Esophagus mucosa (tissue), 1 donor: ENCODE measurements around the gene ISOC2. TPM values are rescaled to one million over a fixed set of nuclear protein-coding genes. Genes with fewer than 3 reads are reported as not detected.

ENCODE experiments used
- ATAC-seq: fragments of 200-7000 bp; cut with Tn5 transposase; one replicate; pipeline ENCODE4 v1.9.1; 2020
- total RNA-seq: library from RNA; stranded (reverse); gene quantifications from one replicate; pipeline ENCODE4 v1.2.4, GENCODE V29; 2023
- donor health status: DM: yes; HTN: yes; CAD: no.

The ISOC2 gene
- total RNA-seq, 1 donor from 2014 or later: 41.9 TPM

DNA sequence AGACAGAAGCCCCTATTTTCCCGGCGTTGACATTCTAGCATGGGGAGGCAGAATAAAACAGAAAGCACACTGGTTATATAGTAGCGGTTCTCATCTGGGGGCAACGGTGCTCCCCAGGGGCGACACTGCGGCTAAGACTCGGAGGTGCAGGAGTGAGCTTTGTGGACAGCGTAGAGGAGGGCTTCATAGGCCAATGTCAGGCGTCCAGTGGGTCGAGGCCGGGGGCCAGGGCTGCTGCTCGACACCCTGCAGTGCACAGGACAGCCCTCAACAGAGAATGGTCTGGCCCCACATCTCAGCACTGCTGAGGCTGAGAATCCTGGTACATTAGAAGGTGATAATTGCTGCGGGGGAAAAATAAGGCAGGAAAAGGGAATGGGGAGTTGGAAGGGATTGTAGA is 16.5 kb upstream of the ISOC2 start:
- ATAC-seq: no peak

DNA sequence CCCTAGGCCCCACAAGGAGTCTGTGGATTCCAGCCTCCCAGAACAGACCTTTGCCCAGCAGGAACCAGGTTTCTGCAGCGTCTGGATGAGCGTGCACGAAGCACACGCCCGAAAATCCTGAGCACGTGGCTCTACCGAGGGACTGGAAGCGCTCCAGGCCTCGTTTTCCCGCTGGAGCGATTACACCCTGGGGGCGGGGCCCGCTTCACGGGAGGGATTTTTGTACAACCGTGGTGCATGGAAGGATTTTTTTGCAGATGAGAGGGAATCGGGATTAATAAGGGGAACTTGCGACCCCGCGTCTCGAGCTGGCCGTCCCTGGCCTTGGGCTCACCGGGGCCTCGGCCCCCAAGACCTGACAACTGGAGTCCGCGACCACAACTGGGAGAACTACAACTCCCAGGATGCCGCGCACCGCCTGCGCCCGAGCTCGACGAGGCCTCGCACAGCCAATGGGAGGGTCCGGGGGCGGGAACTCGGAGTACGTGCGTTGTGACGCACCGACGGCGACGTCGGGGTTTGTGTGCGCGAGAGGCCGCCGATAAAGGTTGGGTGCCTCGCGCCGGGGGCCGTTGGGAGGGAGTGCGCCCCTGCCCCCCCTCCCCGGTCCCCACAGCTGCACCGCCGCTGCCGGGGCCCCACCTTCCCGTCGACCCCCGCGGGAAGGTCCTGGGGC is 14.8 kb upstream of the ISOC2 start, which contains the start of gene ZNF628:
TSS of gene ZNF628 (plus strand) at position 518 of the 676 bp plus-strand sequence. CDS start 3,294 bp downstream, outside the sequence.
- peak; percentile 95 for ATAC-seq

- ATAC-seq: no peak
Observed at GRCh38 chr19:55474269-55475265, 13.1 kb upstream of the ISOC2 start.

- ATAC-seq: no peak
Observed at GRCh38 chr19:55473225-55474012, 12.0 kb upstream of the ISOC2 start.

- peak; percentile 24 for ATAC-seq
Observed at GRCh38 chr19:55472463-55472862, 11.0 kb upstream of the ISOC2 start.

DNA sequence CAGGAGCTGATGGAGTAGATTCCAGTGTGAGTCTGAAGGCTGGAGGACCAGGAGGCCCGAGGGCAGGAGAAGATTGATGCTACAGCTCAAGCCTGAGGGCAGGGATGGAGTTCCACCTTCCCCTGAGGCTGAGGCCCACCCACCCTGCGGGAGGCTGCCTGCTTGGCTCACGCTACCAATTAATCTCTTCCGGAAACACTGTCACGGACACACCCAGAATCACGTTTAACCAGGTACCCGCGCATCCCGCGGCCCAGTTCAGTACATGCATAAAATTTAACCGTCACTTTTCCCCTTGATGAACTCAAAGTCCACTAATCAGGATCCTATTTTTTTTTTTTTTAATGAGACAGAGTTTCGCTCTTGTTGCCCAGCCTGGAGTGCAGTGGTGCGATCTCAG is 9.8 kb upstream of the ISOC2 start:
- no peak for ATAC-seq

DNA sequence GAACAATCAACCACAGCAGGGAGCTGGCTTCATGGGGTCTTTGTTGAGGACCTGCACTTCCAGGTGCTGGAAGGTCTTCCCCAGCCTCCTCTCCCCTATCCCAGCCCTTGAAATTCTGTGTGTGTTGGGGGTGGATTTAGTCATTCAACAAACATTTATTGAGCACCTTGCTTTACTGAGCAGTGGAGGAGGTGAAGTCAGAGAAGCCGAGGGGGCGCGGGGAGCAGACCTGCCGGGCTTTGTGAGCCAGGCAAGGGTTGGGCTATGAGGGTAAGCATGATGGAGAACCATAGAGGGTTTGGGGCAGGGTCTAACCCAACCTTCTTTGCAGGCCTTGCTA is 6.6 kb upstream of the ISOC2 start:
- ATAC-seq: peak; percentile 2

GRCh38 chr19:55467236-55468053 is 6.0 kb upstream of the ISOC2 start:
- ATAC-seq: peak; percentile 77

DNA sequence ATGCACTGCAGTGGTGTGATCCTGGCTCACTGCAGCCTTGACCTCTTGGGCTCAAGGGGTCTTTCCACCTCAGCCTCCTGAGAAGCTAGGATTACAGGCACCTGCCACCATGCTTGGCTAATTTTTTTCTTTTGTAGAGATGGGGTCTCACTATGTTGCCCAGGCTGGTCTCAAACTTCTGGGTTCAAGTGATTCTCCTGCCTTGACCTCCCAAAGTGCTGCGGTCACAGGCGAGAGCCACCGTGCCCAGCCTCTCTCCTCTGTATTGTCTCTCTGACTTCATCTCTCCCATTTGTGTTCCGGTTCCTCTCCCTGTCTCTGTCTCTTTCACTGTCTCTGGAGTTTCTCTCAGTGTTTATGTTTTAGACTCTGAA is 4.8 kb upstream of the ISOC2 start:
- ATAC-seq: no peak

DNA sequence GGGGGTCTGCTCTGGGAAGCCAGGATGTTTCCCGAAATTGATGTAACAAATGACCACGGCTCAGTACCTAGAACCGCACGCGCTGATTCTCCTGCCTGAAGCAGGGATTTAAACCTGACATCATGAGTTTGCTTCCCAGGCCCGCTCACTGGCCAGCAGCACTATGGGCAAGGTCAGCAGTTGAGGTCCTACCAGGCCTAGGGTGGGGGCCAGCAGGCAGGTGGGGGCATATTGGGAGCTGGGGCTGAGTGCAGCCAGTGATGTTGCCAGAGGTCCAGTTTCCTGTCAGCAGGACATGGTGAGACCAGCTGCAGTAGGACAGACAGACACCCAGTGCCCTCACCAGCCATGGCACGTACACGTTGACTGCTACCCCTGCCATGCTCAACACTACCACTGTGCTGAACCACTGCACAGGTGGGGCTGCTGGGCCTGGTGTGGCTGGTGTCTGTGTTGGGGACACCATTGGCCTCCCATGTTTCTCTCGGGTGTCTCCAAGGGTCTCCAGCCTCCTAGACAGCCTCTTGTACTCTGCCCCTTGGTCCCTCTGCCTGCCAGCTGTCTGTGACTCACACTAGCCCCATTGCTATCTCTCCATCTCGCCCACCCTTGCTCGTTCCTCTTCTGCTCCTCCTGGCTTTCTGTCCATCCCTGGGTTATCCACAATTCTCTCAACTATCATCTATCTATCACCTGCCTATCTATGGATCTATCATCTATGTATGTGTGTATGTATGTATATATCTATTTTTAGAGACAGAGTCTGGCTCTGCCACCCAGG is 4.2 kb upstream of the ISOC2 start:
- ATAC-seq: no peak

- no peak for ATAC-seq
Observed at GRCh38 chr19:55464662-55465054, 3.2 kb upstream of the ISOC2 start, which contains the start of gene C19orf85. C19orf85 (minus strand) TSS chr19:55464751; CDS start chr19:55464554, 197 bp downstream.

GRCh38 chr19:55464039-55464661 is 2.7 kb upstream of the ISOC2 start:
- ATAC-seq: no peak

DNA sequence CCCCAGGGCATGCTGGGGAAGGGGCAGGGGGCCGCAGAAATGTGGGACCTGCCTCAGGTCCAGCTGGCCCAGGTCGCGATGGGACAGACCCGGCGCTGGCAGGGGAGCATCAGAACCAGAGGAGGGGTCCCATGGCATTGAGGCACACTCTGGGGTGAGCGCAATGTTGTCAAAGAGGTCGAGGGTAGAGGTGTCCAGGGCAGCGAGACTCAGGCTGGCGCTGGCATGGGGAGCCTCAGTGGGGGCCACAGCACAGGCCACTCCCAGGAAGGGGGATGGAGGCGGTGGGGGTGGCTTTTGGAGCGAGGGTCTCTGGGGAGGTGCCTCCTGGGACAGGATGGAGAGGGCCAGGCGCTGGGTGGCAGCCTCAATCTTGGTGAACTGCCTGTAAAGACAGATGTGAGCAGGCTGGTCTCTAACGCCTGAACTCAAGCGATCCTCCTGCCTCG is 2.2 kb upstream of the ISOC2 start:
- ATAC-seq: no peak

- no peak for ATAC-seq
Observed at GRCh38 chr19:55462722-55463121, 1.3 kb upstream of the ISOC2 start.

DNA sequence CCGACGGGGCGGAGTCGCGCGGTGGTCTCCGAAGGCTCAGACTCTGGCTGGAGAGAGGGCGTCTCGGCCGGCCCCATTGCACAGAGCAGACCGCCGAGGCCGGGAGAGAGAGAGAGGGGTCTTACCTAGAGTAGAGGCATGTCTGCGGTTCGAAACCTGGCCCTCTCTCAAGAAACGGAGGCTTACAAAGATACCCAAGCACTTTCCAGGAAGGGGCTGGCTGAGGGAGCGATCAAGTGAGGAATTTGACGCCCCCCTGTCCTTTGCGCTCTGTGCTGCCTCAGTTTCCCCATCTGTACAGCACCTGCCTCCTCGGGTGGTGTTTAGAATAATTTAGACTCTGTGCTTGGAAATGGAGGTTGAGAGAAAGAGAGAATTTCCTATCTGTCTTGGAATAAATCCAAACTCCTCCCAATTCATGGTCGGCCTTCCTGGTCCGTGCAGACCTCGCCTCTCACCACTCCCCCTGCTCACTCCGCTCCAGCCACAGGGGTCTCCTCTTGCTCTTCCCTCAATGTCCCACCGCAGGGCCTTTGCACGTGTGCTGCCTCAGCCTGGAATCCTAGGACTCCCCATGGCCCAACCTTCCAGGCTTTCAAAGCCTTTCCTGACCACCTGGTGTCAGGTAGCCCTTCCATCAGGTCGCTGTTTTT is 658 bp upstream of the ISOC2 start:
- ATAC-seq: no peak

- peak; percentile 51 for ATAC-seq
Observed at GRCh38 chr19:55460670-55461258, 678 bp downstream of the ISOC2 start.

GRCh38 chr19:55459950-55460657 is 1.3 kb downstream of the ISOC2 start:
- no peak for ATAC-seq

DNA sequence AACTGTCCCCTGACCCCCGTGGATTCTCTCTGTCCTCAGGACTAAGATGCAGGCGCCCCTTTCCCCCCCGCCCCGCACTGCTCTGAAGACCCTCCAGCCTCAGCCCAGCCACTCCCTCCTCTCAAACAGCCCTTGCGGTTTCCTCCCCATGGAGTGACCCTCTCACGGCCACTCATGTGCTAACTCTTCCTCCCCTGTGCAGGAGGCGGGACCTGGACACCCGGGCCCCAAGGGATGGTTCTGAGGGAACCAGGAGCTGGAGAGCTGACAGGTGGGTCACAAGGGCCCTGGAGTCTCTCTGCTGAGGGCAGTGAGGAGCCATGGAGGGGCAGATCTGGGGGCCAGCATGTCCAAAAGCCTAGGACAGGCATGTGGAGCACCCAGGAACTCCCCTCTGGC is 1.9 kb downstream of the ISOC2 start:
- ATAC-seq: no peak
